Hepatocyte (in vitro differentiated cells): ENCODE results near the gene ZNF45. TPM values are rescaled to one million over a fixed set of nuclear protein-coding genes. Genes with fewer than 3 reads are reported as not detected.
"Not testable (repeated sequence)": the region's sequence is repeated elsewhere in the genome, so short reads cannot be mapped to it uniquely, and the experiment has no call there.

Experiments used
- DNase-seq: peaks from one replicate; pipeline ENCODE4 v3.0.0-alpha.2; 2016; ENCODE audit warnings: low spot score
- H2AFZ ChIP-seq: fragments of 200-600 bp; sonication (generic); 2 replicates; pipeline ENCODE4 v1.6.0; 2016; ENCODE audit warnings: antibody characterized with exemption, mild to moderate bottlenecking
- H3K27ac ChIP-seq: fragments of 200-600 bp; sonication (generic); 2 replicates; pipeline ENCODE4 v1.5.1; 2016; ENCODE audit warnings: mild to moderate bottlenecking
- H3K27me3 ChIP-seq: fragments of 200-600 bp; sonication (generic); 2 replicates; pipeline ENCODE4 v1.6.1; 2016
- H3K36me3 ChIP-seq: fragments of 200-600 bp; sonication (generic); replicated peaks from 2 replicates; pipeline ENCODE4 v1.5.1; 2016; ENCODE audit warnings: low read depth; ENCODE audit not compliant: insufficient read depth
- H3K4me1 ChIP-seq: fragments of 200-600 bp; sonication (generic); 2 replicates; pipeline ENCODE4 v1.5.1; 2016; ENCODE audit warnings: mild to moderate bottlenecking, moderate library complexity; ENCODE audit not compliant: insufficient read depth
- H3K4me2 ChIP-seq: fragments of 200-600 bp; sonication (generic); 2 replicates; pipeline ENCODE4 v1.6.0; 2016
- H3K4me3 ChIP-seq: fragments of 200-600 bp; sonication (generic); 2 replicates; pipeline ENCODE4 v1.5.1; 2016; ENCODE audit warnings: mild to moderate bottlenecking
- H3K79me2 ChIP-seq: fragments of 200-600 bp; sonication (generic); 2 replicates; pipeline ENCODE4 v1.6.0; 2017; ENCODE audit warnings: mild to moderate bottlenecking
- H3K9me2 ChIP-seq: fragments of 200-600 bp; sonication (generic); replicated peaks from 2 replicates; pipeline ENCODE4 v1.6.0; 2017; ENCODE audit warnings: mild to moderate bottlenecking; ENCODE audit not compliant: insufficient read depth
- H3K9me3 ChIP-seq: fragments of 200-600 bp; sonication (generic); 2 replicates; pipeline ENCODE4 v1.5.1; 2016; ENCODE audit warnings: low read depth, mild to moderate bottlenecking
- H4K20me1 ChIP-seq: fragments of 200-600 bp; sonication (generic); 2 replicates; pipeline ENCODE4 v1.6.0; 2016; ENCODE audit warnings: mild to moderate bottlenecking; ENCODE audit not compliant: insufficient read depth, poor library complexity, severe bottlenecking
- CTCF ChIP-seq: fragments of 200-600 bp; sonication (generic); IDR thresholded peaks from 2 replicates; pipeline ENCODE4 v1.5.1; 2016; ENCODE audit warnings: antibody characterized with exemption, mild to moderate bottlenecking; ENCODE audit not compliant: poor library complexity
- EZH2 ChIP-seq: fragments of 200-600 bp; sonication (generic); IDR thresholded peaks from 2 replicates; pipeline ENCODE4 v1.6.1; 2016; ENCODE audit warnings: antibody characterized with exemption, mild to moderate bottlenecking, borderline replicate concordance
- EZH2phosphoT487 ChIP-seq: fragments of 200-600 bp; sonication (generic); IDR thresholded peaks from one replicate; pipeline ENCODE4 v1.6.1; 2018; ENCODE audit warnings: antibody characterized with exemption, mild to moderate bottlenecking, low read depth, moderate library complexity; ENCODE audit not compliant: unreplicated experiment, severe bottlenecking
- whole genome bisulfite sequencing: methylation state at CpG from one replicate; pipeline ENCODE4 v1.1.6; 2016; ENCODE audit warnings: low lambda C conversion rate; ENCODE audit errors: missing lambda C conversion rate; 5-methylcytosine and 5-hydroxymethylcytosine counted together
- polyA plus RNA-seq: library from polyadenylated mRNA; unstranded; fragments of >200 nt; fragmentation: Nextera tagmentation; extraction: Ambion mirVana; gene quantifications from 2 replicates; pipeline ENCODE4 v1.2.1, GENCODE V29; 2016
- small RNA-seq: library from RNA; depleted of rRNA; stranded (forward); fragments of <200 nt; gene quantifications from one replicate; pipeline ENCODE3, GENCODE V24; 2014
- total RNA-seq: library from RNA; depleted of rRNA; stranded (reverse); fragments of >200 nt; gene quantifications from 2 replicates; pipeline ENCODE4 v1.2.3, GENCODE V29; 2014

The ZNF45 gene
- total and polyA plus RNA-seq, 2 experiments from 2014 or later: 6.3 to 10.3 TPM

DNA sequence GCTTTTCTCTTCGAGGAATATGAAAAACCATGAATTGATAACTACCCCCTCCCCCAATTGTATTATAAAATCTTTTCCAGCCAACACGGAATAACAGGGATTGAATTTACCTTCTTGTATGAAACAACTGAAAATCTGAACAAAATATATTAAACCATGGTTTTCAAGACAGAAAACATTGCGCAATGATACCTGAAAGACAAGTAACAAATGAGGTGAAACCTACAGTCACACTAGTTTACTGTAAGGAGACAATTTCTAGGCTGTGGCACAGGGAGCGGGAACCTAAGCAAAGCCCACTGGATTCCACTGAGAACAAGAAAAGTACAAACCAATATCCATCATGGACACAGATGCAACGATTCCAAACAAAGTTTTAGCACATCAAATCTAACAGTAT, 54.6 kb downstream of the ZNF45 start:
- DNase-seq: no peak
- H4K20me1 ChIP-seq: no peaks in the 10 kb centered on the region
- H3K4me3 ChIP-seq: no peak overlapping the region
- TF ChIP-seq EZH2phosphoT487: no peak
- TF ChIP-seq CTCF: no peak
- no peak for TF ChIP-seq EZH2
- no peaks in the 10 kb centered on the region for H3K27me3 ChIP-seq
- WGBS: 85% methylated on average over 5 of the region's 5 CpGs
- no peak overlapping the region for H3K4me2 ChIP-seq
- peaks cover 21% of the 10 kb centered on the region for H3K9me3 ChIP-seq
- no peaks in the 10 kb centered on the region for H3K4me1 ChIP-seq
- H3K36me3 ChIP-seq: peaks cover 2% of the 10 kb centered on the region
- H2AFZ ChIP-seq: no peak overlapping the region
- no peaks in the 10 kb centered on the region for H3K79me2 ChIP-seq
- H3K27ac ChIP-seq: no peak overlapping the region
- H3K9me2 ChIP-seq: no peaks in the 10 kb centered on the region

- WGBS: 86% methylated on average over 5 of the region's 5 CpGs
- no peaks in the 10 kb centered on the region for H3K79me2 ChIP-seq
These were observed 62.3 kb downstream of the ZNF45 start for GRCh38 chr19:43872547-43873336.

DNA sequence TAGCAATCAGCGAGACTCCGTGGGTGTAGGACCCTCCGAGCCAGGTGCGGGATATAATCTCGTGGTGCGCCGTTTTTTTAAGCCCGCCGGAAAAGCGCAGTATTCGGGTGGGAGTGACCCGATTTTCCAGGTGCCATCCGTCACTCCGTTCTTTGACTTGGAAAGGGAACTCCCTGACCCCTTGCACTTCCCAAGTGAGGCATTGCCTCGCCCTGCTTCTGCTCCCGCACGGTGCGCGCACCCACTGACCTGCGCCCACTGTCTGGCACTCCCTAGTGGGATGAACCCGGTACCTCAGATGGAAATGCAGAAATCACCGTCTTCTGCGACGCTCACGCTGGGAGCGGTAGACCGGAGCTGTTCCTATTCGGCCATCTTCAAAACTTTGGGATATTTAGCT, 68.2 kb downstream of the ZNF45 start:
- not testable (repeated sequence) for H3K79me2 ChIP-seq, DNase-seq, H4K20me1 ChIP-seq, H3K9me2 ChIP-seq, H2AFZ ChIP-seq, H3K4me1 ChIP-seq, H3K4me2 ChIP-seq, H3K4me3 ChIP-seq, H3K27ac ChIP-seq, H3K27me3 ChIP-seq, H3K36me3 ChIP-seq
- WGBS: 94% methylated on average over 22 of the region's 28 CpGs
- peaks cover 23% of the 10 kb centered on the region for H3K9me3 ChIP-seq

More at GRCh38 chr19:43872547-43873336, 62.3 kb downstream of the ZNF45 start:
- Histone ChIP-seq H3K36me3 (no peaks in the 10 kb centered on the region), H3K27me3 (no peaks in the 10 kb centered on the region), H4K20me1 (no peaks in the 10 kb centered on the region), H3K9me3 (peaks cover 41% of the 10 kb centered on the region), H2AFZ (no peak overlapping the region), H3K4me3 (no peak overlapping the region), H3K9me2 (no peaks in the 10 kb centered on the region), H3K27ac (no peak overlapping the region), H3K4me1 (no peaks in the 10 kb centered on the region), H3K4me2 (no peak overlapping the region)
- TF ChIP-seq CTCF (no peak), EZH2 (no peak), EZH2phosphoT487 (no peak)
- no peak for DNase-seq

Small RNA genes within 50 kb of the gene (small RNA-seq; reads per million reads assigned to genes)
- gene AC006213.5: not detected

Other genes with a start within 250 kb of the ZNF45 start
- not detected in 2 replicates for gene IRGC, start 219.2 kb downstream of the ZNF45 start, total RNA-seq
- not detected in 2 replicates for gene IRGC, start 219.2 kb downstream of the ZNF45 start, polyA plus RNA-seq
- gene SMG9, start 180.3 kb downstream of the ZNF45 start, total RNA-seq: 9.5 and 16.1 TPM in 2 replicates
- gene SMG9, start 180.3 kb downstream of the ZNF45 start, polyA plus RNA-seq: 34.9 and 39.7 TPM in 2 replicates
- gene KCNN4, start 154.3 kb downstream of the ZNF45 start, total RNA-seq: 2.8 and 3.6 TPM in 2 replicates
- 5.4 and 8.3 TPM in 2 replicates for gene KCNN4, start 154.3 kb downstream of the ZNF45 start, polyA plus RNA-seq
- gene LYPD5, start 132.8 kb downstream of the ZNF45 start, total RNA-seq: 0.20 and 1.8 TPM in 2 replicates
- 1.6 and 1.9 TPM in 2 replicates for gene LYPD5, start 132.8 kb downstream of the ZNF45 start, polyA plus RNA-seq
- gene ZNF283, start 108.0 kb downstream of the ZNF45 start, total RNA-seq: 7.6 and 10.7 TPM in 2 replicates
- gene ZNF283, start 108.0 kb downstream of the ZNF45 start, polyA plus RNA-seq: 1.8 and 2.1 TPM in 2 replicates
- 4.9 and 5.2 TPM in 2 replicates for gene ZNF404, start 51.3 kb downstream of the ZNF45 start, total RNA-seq
- gene ZNF404, start 51.3 kb downstream of the ZNF45 start, polyA plus RNA-seq: 2.7 and 5.8 TPM in 2 replicates
- gene ZNF221, start 15.9 kb upstream of the ZNF45 start, total RNA-seq: 7.1 and 8.2 TPM in 2 replicates
- gene ZNF221, start 15.9 kb upstream of the ZNF45 start, polyA plus RNA-seq: 1.1 and 2.7 TPM in 2 replicates
- 5.6 and 7.2 TPM in 2 replicates for gene ZNF155, start 48.9 kb upstream of the ZNF45 start, total RNA-seq
- gene ZNF155, start 48.9 kb upstream of the ZNF45 start, polyA plus RNA-seq: 3.2 and 5.3 TPM in 2 replicates
- 4.4 and 5.9 TPM in 2 replicates for gene ZNF230, start 67.7 kb upstream of the ZNF45 start, total RNA-seq
- 3.7 and 4.3 TPM in 2 replicates for gene ZNF230, start 67.7 kb upstream of the ZNF45 start, polyA plus RNA-seq
- 5.3 and 6.3 TPM in 2 replicates for gene ZNF222, start 90.1 kb upstream of the ZNF45 start, total RNA-seq
- gene ZNF222, start 90.1 kb upstream of the ZNF45 start, polyA plus RNA-seq: 1.6 and 1.8 TPM in 2 replicates
- gene ZNF223, start 116.8 kb upstream of the ZNF45 start, total RNA-seq: 12.9 and 14.3 TPM in 2 replicates
- gene ZNF223, start 116.8 kb upstream of the ZNF45 start, polyA plus RNA-seq: 3.6 and 5.8 TPM in 2 replicates
- 2.6 and 2.9 TPM in 2 replicates for gene ZNF284, start 136.9 kb upstream of the ZNF45 start, total RNA-seq
- 0.87 and 1.4 TPM in 2 replicates for gene ZNF284, start 136.9 kb upstream of the ZNF45 start, polyA plus RNA-seq
- gene ZNF224, start 159.1 kb upstream of the ZNF45 start, total RNA-seq: 24.8 and 25.9 TPM in 2 replicates
- gene ZNF224, start 159.1 kb upstream of the ZNF45 start, polyA plus RNA-seq: 17.6 and 20.8 TPM in 2 replicates
- 4.1 TPM in 2 replicates for gene ZNF225, start 178.1 kb upstream of the ZNF45 start, total RNA-seq
- gene ZNF225, start 178.1 kb upstream of the ZNF45 start, polyA plus RNA-seq: 1.2 and 2.9 TPM in 2 replicates
- gene ZNF234, start 206.3 kb upstream of the ZNF45 start, total RNA-seq: 8.6 and 9.9 TPM in 2 replicates
- 4.1 and 6.7 TPM in 2 replicates for gene ZNF234, start 206.3 kb upstream of the ZNF45 start, polyA plus RNA-seq
- gene ZNF226, start 229.8 kb upstream of the ZNF45 start, total RNA-seq: 22.6 and 30.9 TPM in 2 replicates
- 30.9 and 31.2 TPM in 2 replicates for gene ZNF226, start 229.8 kb upstream of the ZNF45 start, polyA plus RNA-seq